Measurements from ENCODE around the gene GNB4.

DNA sequence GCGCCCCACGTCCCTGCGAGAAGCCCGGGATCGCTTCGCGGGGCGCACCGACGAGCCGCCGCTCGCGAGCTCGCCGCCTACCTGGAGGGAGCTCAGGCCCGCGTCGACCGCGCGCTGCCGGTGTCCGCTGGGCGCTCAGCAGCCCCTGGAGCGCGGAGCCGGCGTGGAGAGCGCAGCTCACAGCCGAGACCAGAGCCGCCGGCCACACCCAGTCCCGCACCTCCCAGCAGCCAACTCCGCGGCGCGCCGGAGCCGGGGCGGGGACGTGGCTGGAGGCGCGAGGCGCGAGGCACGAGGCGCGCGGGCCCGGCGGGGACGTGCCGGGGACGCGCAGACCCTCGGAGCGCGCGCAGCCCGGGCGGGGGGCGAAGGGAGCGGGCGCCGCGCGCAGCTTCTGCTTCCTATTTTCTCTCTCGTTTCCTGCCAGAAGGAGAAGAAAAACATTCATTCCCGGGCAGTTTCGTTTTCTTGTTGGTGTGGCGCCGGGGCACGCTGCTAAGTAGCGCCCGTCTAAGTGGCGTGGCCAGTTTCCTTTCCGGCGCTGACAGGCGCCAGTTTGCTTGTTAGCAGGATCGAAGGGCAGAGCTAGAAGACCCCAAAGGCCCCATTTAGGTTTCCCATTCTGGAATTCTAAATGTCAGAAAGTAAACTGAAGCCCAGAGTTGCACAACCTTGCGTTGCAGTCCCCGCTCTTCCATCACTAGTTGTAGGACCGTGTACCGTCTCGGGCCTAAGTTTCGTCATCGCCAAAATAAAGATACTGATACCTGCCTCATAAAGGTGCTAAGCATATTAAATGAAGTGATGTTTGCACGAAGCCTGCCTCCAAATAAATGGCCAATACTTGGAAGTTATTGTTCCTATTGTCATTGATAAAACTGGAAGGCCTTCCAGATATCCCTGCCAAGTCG, at the start of gene GNB4:
- TF ChIP-seq RXRA (IDR thresholded peaks at IDR 0.05; ENCODE audit: borderline replicate concordance, low read depth) (no peak), EZH2phosphoT487 (IDR thresholded peaks at IDR 0.05; ENCODE audit: borderline replicate concordance, low read depth) (no peak), POLR2AphosphoS5 (IDR thresholded peaks at IDR 0.05; ENCODE audit: low read depth, low read length) (no peak), CHD2 (IDR thresholded peaks at IDR 0.05; ENCODE audit: low read length, partially characterized antibody) (no peak), TAF1 (IDR thresholded peaks at IDR 0.05; ENCODE audit: borderline replicate concordance, low read depth, low read length) (0 out of 2 replicates have a peak, but pooled peaks have one; percentile 26), MXI1 (IDR thresholded peaks at IDR 0.05; ENCODE audit: low read depth, low read length) (peak; percentile 20; the same call in 1 of the 2 replicates), GABPA (IDR thresholded peaks at IDR 0.05; ENCODE audit: low read depth) (no peak), EP300 (IDR thresholded peaks at IDR 0.05; ENCODE audit: borderline replicate concordance in 1 of 2, low read depth in 1 of 2, low read length in 1 of 2) (no peak), FOSL2 (IDR thresholded peaks at IDR 0.05; ENCODE audit: borderline replicate concordance, low read depth) (no peak), NFIC (IDR thresholded peaks at IDR 0.05; ENCODE audit: borderline replicate concordance) (no peak), JUND (IDR thresholded peaks at IDR 0.05) (no peak)
- TF ChIP-seq, protein P1, sequence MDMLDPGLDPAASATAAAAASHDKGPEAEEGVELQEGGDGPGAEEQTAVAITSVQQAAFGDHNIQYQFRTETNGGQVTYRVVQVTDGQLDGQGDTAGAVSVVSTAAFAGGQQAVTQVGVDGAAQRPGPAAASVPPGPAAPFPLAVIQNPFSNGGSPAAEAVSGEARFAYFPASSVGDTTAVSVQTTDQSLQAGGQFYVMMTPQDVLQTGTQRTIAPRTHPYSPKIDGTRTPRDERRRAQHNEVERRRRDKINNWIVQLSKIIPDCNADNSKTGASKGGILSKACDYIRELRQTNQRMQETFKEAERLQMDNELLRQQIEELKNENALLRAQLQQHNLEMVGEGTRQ (IDR thresholded peaks at IDR 0.05; ENCODE audit: borderline replicate concordance, low read depth, low read length) = no peak
- TF ChIP-seq, protein P2, sequence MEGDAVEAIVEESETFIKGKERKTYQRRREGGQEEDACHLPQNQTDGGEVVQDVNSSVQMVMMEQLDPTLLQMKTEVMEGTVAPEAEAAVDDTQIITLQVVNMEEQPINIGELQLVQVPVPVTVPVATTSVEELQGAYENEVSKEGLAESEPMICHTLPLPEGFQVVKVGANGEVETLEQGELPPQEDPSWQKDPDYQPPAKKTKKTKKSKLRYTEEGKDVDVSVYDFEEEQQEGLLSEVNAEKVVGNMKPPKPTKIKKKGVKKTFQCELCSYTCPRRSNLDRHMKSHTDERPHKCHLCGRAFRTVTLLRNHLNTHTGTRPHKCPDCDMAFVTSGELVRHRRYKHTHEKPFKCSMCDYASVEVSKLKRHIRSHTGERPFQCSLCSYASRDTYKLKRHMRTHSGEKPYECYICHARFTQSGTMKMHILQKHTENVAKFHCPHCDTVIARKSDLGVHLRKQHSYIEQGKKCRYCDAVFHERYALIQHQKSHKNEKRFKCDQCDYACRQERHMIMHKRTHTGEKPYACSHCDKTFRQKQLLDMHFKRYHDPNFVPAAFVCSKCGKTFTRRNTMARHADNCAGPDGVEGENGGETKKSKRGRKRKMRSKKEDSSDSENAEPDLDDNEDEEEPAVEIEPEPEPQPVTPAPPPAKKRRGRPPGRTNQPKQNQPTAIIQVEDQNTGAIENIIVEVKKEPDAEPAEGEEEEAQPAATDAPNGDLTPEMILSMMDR (IDR thresholded peaks at IDR 0.05) = no peak
- TF ChIP-seq, protein P3, sequence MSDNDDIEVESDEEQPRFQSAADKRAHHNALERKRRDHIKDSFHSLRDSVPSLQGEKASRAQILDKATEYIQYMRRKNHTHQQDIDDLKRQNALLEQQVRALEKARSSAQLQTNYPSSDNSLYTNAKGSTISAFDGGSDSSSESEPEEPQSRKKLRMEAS (IDR thresholded peaks at IDR 0.05; ENCODE audit: low read depth) = peak; percentile 91
